Brain microvascular endothelial cell (primary cell): ENCODE results near the gene BCL6.

Source experiments
- DNase-seq: peaks from one replicate; pipeline ENCODE4 v3.0.0-alpha.2; 2020
- H3K27ac ChIP-seq: fragments of 250-450 bp; sonication (Bioruptor Pico); 2 replicates; pipeline ENCODE4 v1.5.1; 2020; ENCODE audit warnings: mild to moderate bottlenecking, moderate library complexity
- H3K27me3 ChIP-seq: fragments of 250-450 bp; sonication (Bioruptor Pico); replicated peaks from 2 replicates; pipeline ENCODE4 v1.5.1; 2020; ENCODE audit warnings: mild to moderate bottlenecking
- H3K36me3 ChIP-seq: fragments of 250-450 bp; sonication (Bioruptor Pico); replicated peaks from 2 replicates; pipeline ENCODE4 v1.5.1; 2020; ENCODE audit warnings: mild to moderate bottlenecking
- H3K4me3 ChIP-seq: 2 replicates; pipeline ENCODE4 v1.5.1; 2011; ENCODE audit warnings: low read depth, mild to moderate bottlenecking, control low read depth, low read length, moderate library complexity
- in situ Hi-C: cut with HindIII; loops from 2 replicates; pipeline ENCODE4 v1.10.0; 2017; ENCODE audit warnings: low sequenced_read_pairs, low pct_ligation_motif_present
- TF ChIP-seq, protein P1 (sequence below): IDR thresholded peaks from 2 replicates; pipeline ENCODE4 v1.5.1; 2011; ENCODE audit warnings: low read depth, mild to moderate bottlenecking, moderate library complexity, low read length, control low read depth, inconsistent platforms; ENCODE audit errors: missing control alignments

Gene BCL6

GRCh38 chr3:187745201-187746058 is at the start of gene BCL6:
Gene BCL6, minus strand, starts transcription at chr3:187745468. Its CDS starts 11,775 bp downstream, at chr3:187733693.
- peak within 1 kb of the TSS; percentile 87 for H3K4me3 ChIP-seq
- peak; percentile 97 for DNase-seq
- in situ Hi-C loops = loop anchor here (25.0 kb wide), 3 partner anchors 542 to 942 kb away; no protein-coding TSS in a partner anchor
- no peaks in the 10 kb centered on the region for H3K36me3 ChIP-seq
- peak within 1 kb of the TSS; percentile 100 for H3K27ac ChIP-seq
- H3K27me3 ChIP-seq = no peaks in the 10 kb centered on the region
- TF ChIP-seq, protein P1, sequence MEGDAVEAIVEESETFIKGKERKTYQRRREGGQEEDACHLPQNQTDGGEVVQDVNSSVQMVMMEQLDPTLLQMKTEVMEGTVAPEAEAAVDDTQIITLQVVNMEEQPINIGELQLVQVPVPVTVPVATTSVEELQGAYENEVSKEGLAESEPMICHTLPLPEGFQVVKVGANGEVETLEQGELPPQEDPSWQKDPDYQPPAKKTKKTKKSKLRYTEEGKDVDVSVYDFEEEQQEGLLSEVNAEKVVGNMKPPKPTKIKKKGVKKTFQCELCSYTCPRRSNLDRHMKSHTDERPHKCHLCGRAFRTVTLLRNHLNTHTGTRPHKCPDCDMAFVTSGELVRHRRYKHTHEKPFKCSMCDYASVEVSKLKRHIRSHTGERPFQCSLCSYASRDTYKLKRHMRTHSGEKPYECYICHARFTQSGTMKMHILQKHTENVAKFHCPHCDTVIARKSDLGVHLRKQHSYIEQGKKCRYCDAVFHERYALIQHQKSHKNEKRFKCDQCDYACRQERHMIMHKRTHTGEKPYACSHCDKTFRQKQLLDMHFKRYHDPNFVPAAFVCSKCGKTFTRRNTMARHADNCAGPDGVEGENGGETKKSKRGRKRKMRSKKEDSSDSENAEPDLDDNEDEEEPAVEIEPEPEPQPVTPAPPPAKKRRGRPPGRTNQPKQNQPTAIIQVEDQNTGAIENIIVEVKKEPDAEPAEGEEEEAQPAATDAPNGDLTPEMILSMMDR = no peak

GRCh38 chr3:187794731-187795130 is 49.5 kb upstream of the BCL6 start:
- DNase-seq = no peak
- Histone ChIP-seq H3K4me3 (no peak overlapping the region), H3K27me3 (no peaks in the 10 kb centered on the region), H3K27ac (no peak overlapping the region), H3K36me3 (no peaks in the 10 kb centered on the region)
- in situ Hi-C loops = no loop called here
- TF ChIP-seq, protein P1 = no peak

DNA sequence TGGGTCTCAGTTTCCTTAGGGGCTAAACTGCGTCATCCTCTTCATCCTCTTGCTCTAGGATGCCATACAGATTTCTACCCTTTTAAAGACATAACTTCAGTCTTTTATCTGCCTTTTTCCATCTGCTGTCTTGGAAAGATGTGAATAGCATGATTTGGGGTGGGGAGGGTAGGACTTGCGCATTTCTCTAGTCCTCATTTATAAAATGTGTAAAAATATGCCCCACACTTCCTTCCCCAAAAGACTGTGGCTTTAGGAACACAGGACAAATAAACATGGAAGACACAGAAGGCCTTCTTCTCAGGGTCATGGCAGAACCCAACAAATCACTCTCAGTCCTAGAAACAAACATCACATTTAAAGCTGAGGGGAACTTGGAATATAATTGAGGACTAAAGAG is 48.4 kb upstream of the BCL6 start:
- in situ Hi-C loops = no loop called here

DNA sequence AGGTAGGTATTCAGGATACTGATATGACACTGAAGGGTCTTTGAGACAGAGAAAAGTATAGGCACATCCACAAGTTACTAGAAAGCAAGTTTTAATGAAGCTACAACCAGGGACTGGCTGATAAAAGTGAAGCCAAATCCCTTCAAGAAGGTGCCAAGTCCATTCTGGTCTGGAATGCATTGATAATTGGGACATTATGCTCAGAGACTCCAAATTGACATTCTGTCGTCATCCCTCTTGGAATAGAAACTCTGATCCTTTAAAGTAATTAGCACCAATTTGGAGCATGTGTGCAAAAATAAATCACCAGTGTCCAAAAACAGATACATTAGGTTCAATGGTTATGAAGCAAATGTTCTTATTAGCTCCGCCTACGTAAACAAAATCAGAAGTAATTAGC is 47.3 kb upstream of the BCL6 start:
- H3K27me3 ChIP-seq = no peaks in the 10 kb centered on the region
- TF ChIP-seq, protein P1 = no peak
- in situ Hi-C loops = no loop called here
- DNase-seq = no peak
- H3K36me3 ChIP-seq = no peaks in the 10 kb centered on the region
- no peak overlapping the region for H3K4me3 ChIP-seq
- H3K27ac ChIP-seq = no peak overlapping the region

More for the DNA sequence above, 48.4 kb upstream of the BCL6 start:
- Histone ChIP-seq H3K27ac (no peak overlapping the region), H3K36me3 (no peaks in the 10 kb centered on the region), H3K27me3 (no peaks in the 10 kb centered on the region), H3K4me3 (no peak overlapping the region)
- DNase-seq = no peak
- TF ChIP-seq, protein P1 = no peak

GRCh38 chr3:187789872-187790271 is 44.6 kb upstream of the BCL6 start:
- in situ Hi-C loops = no loop called here
- no peak for DNase-seq
- no peak overlapping the region for H3K27ac ChIP-seq
- H3K36me3 ChIP-seq = no peaks in the 10 kb centered on the region
- no peak overlapping the region for H3K4me3 ChIP-seq
- no peaks in the 10 kb centered on the region for H3K27me3 ChIP-seq
- TF ChIP-seq, protein P1 = no peak
